ELF-1 (cell line): ENCODE data around the gene TMED6.
"Not testable (repeated sequence)": the region's sequence is repeated elsewhere in the genome, so short reads cannot be mapped to it uniquely, and the experiment has no call there.

ENCODE experiments used
- DNase-seq: peaks from one replicate; pipeline ENCODE4 v3.0.0-alpha.2; 2016; ENCODE audit warnings: low read depth, low spot score

The TMED6 gene

GRCh38 chr16:69360070-69360469, 8.5 kb upstream of the TMED6 start:
- not testable (repeated sequence) for DNase-seq

GRCh38 chr16:69350536-69351133, 951 bp downstream of the TMED6 start:
- no peak for DNase-seq

- DNase-seq = no peak
Observed at GRCh38 chr16:69349536-69349935, 2.0 kb downstream of the TMED6 start.

GRCh38 chr16:69348222-69348621, 3.4 kb downstream of the TMED6 start:
- no peak for DNase-seq

GRCh38 chr16:69346683-69347082, 4.9 kb downstream of the TMED6 start:
- no peak for DNase-seq

GRCh38 chr16:69345923-69346322, 5.7 kb downstream of the TMED6 start:
- DNase-seq = no peak

- DNase-seq = no peak
Observed at GRCh38 chr16:69344171-69344570, 7.4 kb downstream of the TMED6 start.

- no peak for DNase-seq
Observed at GRCh38 chr16:69340095-69340644, 11.4 kb downstream of the TMED6 start.

GRCh38 chr16:69339289-69340094, 12.1 kb downstream of the TMED6 start, which contains the start of the genes COG8 and NIP7:
Gene COG8, minus strand, starts transcription at chr16:69339564. Its CDS starts 12 bp downstream, at chr16:69339552.
Gene NIP7, plus strand, starts transcription at chr16:69339772. Its CDS starts 58 bp downstream, at chr16:69339830.
- peak; percentile 99 for DNase-seq

- DNase-seq = no peak
Observed at GRCh38 chr16:69338557-69339288, 12.9 kb downstream of the TMED6 start.

GRCh38 chr16:69334696-69335095, 16.9 kb downstream of the TMED6 start:
- no peak for DNase-seq

- peak; percentile 96 for DNase-seq
Observed at GRCh38 chr16:69330286-69331109, 21.1 kb downstream of the TMED6 start, which contains the start of gene PDF. Gene PDF, minus strand, starts transcription at chr16:69330588. Its CDS starts 18 bp downstream, at chr16:69330570.

- DNase-seq = no peak
Observed at GRCh38 chr16:69329369-69330285, 22.0 kb downstream of the TMED6 start.

- no peak for DNase-seq
Observed at GRCh38 chr16:69328854-69329316, 22.7 kb downstream of the TMED6 start.

- no peak for DNase-seq
Observed at GRCh38 chr16:69327585-69328310, 23.8 kb downstream of the TMED6 start.

GRCh38 chr16:69326172-69326873, 25.3 kb downstream of the TMED6 start:
- DNase-seq = no peak

GRCh38 chr16:69325784-69326171, 25.8 kb downstream of the TMED6 start:
- no peak for DNase-seq

GRCh38 chr16:69324585-69325253, 26.9 kb downstream of the TMED6 start:
- no peak for DNase-seq
